Fibroblast of upper back skin (primary cell): ENCODE measurements around the gene APOLD1.
"Not testable (repeated sequence)": the region's sequence is repeated elsewhere in the genome, so short reads cannot be mapped to it uniquely, and the experiment has no call there.

Experiments
- DNase-seq: peaks from one replicate; pipeline ENCODE4 v3.0.0-alpha.2; 2013

The APOLD1 gene

GRCh38 chr12:12784911-12785814 is at the start of gene APOLD1:
Gene APOLD1, plus strand, starts transcription at chr12:12785659. Its CDS starts 33 bp downstream, at chr12:12785692.
- DNase-seq = peak; percentile 34

- DNase-seq = peak; percentile 50
These were observed 48.4 kb upstream of the APOLD1 start for GRCh38 chr12:12736759-12737676.

GRCh38 chr12:12738152-12738551 is 47.3 kb upstream of the APOLD1 start:
- not testable (repeated sequence) for DNase-seq

GRCh38 chr12:12741660-12742059 is 43.8 kb upstream of the APOLD1 start:
- DNase-seq = no peak

GRCh38 chr12:12744546-12745305 is 40.7 kb upstream of the APOLD1 start:
- no peak for DNase-seq

GRCh38 chr12:12745576-12746211 is 39.8 kb upstream of the APOLD1 start:
- DNase-seq = peak; percentile 11

GRCh38 chr12:12747278-12747677 is 38.2 kb upstream of the APOLD1 start:
- DNase-seq = no peak

- DNase-seq = no peak
These were observed 37.4 kb upstream of the APOLD1 start for GRCh38 chr12:12748044-12748443.

- no peak for DNase-seq
These were observed 36.0 kb upstream of the APOLD1 start for GRCh38 chr12:12749433-12749832.

GRCh38 chr12:12755923-12756322 is 29.5 kb upstream of the APOLD1 start:
- no peak for DNase-seq

GRCh38 chr12:12757121-12757520 is 28.3 kb upstream of the APOLD1 start:
- DNase-seq = no peak

- DNase-seq = no peak
These were observed 26.1 kb upstream of the APOLD1 start for GRCh38 chr12:12759234-12759915.

- no peak for DNase-seq
These were observed 20.6 kb upstream of the APOLD1 start for GRCh38 chr12:12764824-12765223.

GRCh38 chr12:12770262-12770661 is 15.2 kb upstream of the APOLD1 start:
- no peak for DNase-seq

GRCh38 chr12:12774791-12775190 is 10.7 kb upstream of the APOLD1 start:
- no peak for DNase-seq

- DNase-seq = no peak
These were observed 9.2 kb upstream of the APOLD1 start for GRCh38 chr12:12776261-12776660.

GRCh38 chr12:12777092-12777491 is 8.4 kb upstream of the APOLD1 start:
- DNase-seq = no peak

- DNase-seq = no peak
These were observed 6.5 kb upstream of the APOLD1 start for GRCh38 chr12:12779007-12779406.

GRCh38 chr12:12779529-12779928 is 5.9 kb upstream of the APOLD1 start:
- DNase-seq = peak; percentile 81

- DNase-seq = no peak
These were observed 1.3 kb upstream of the APOLD1 start for GRCh38 chr12:12784116-12784515.

- DNase-seq = no peak
These were observed 869 bp downstream of the APOLD1 start for GRCh38 chr12:12786351-12786705.
